GM20431 (cell line): Measurements from ENCODE around the gene HDX.
"Not testable (repeated sequence)": the region's sequence is repeated elsewhere in the genome, so short reads cannot be mapped to it uniquely, and the experiment has no call there.

Experiments used
- in situ Hi-C: fragments of 300-500 bp; cut with MseI, MboI; formaldehyde crosslinking; loops from one replicate; pipeline ENCODE4 v1.15.0; 2020; ENCODE audit warnings: low sequenced_read_pairs; ENCODE audit not compliant: unreplicated experiment

The HDX gene

GRCh38 chrX:84339507-84340364 is 162.5 kb downstream of the HDX start:
- in situ Hi-C loops = no loop called here

- in situ Hi-C loops = no loop called here
Measured at GRCh38 chrX:84336646-84337045, 165.6 kb downstream of the HDX start.

- in situ Hi-C loops = no loop called here
Measured at GRCh38 chrX:84335121-84335520, 167.1 kb downstream of the HDX start.

GRCh38 chrX:84322083-84322827 is 180.0 kb downstream of the HDX start:
- in situ Hi-C loops = no loop called here

GRCh38 chrX:84320614-84321013 is 181.6 kb downstream of the HDX start:
- in situ Hi-C loops = no loop called here

- in situ Hi-C loops = no loop called here
Measured at GRCh38 chrX:84320023-84320422, 182.2 kb downstream of the HDX start.

GRCh38 chrX:84318661-84319060 is 183.6 kb downstream of the HDX start:
- in situ Hi-C loops = no loop called here

- in situ Hi-C loops = not testable (repeated sequence)
Measured at GRCh38 chrX:84315946-84316345, 186.3 kb downstream of the HDX start.
